Measurements from ENCODE around the gene MRPL40. TPM values are rescaled to one million over a fixed set of nuclear protein-coding genes. Genes with fewer than 3 reads are reported as not detected.

Gene MRPL40
- total RNA-seq, 2 donors from 2014 or later: 16.1 to 24.7 TPM

- Histone ChIP-seq H3K27me3 (no peaks in the 10 kb centered on the region), H3K36me3 (peaks cover 32% of the 10 kb centered on the region), H3K4me3 (no peak overlapping the region), H3K9ac (ENCODE audit: low read depth in 2 of 2, low read length in 2 of 2) (no peak overlapping the region), H3K27ac (no peak overlapping the region), H3K9me3 (no peaks in the 10 kb centered on the region), H3K4me1 (no peaks in the 10 kb centered on the region)
- DNase-seq: no peak
- no peak for TF ChIP-seq CTCF (IDR thresholded peaks at IDR 0.05)
- intact Hi-C loops (cut with DNase I): no loop called here
Measured at GRCh38 chr22:19467912-19468311, 35.6 kb downstream of the MRPL40 start.

GRCh38 chr22:19469421-19469820, 37.1 kb downstream of the MRPL40 start:
- TF ChIP-seq CTCF (IDR thresholded peaks at IDR 0.05): no peak
- H3K4me1 ChIP-seq: no peaks in the 10 kb centered on the region
- no peak overlapping the region for H3K27ac ChIP-seq
- no peak for DNase-seq
- no peak overlapping the region for H3K4me3 ChIP-seq
- H3K36me3 ChIP-seq: peaks cover 32% of the 10 kb centered on the region
- H3K27me3 ChIP-seq: no peaks in the 10 kb centered on the region
- H3K9me3 ChIP-seq: no peaks in the 10 kb centered on the region
- no peak overlapping the region for H3K9ac ChIP-seq (ENCODE audit: low read depth in 2 of 2, low read length in 2 of 2)
- intact Hi-C loops (cut with DNase I): no loop called here

GRCh38 chr22:19470010-19470409, 37.7 kb downstream of the MRPL40 start:
- Histone ChIP-seq H3K9me3 (no peaks in the 10 kb centered on the region), H3K9ac (ENCODE audit: low read depth in 2 of 2, low read length in 2 of 2) (no peak overlapping the region), H3K4me3 (no peak overlapping the region), H3K36me3 (peaks cover 29% of the 10 kb centered on the region), H3K27ac (no peak overlapping the region), H3K4me1 (no peaks in the 10 kb centered on the region), H3K27me3 (no peaks in the 10 kb centered on the region)
- intact Hi-C loops (cut with DNase I): loop anchor here (10.0 kb wide), 1 partner anchor 285 kb away; no protein-coding TSS in a partner anchor
- no peak for TF ChIP-seq CTCF (IDR thresholded peaks at IDR 0.05)
- DNase-seq: no peak

- H3K4me1 ChIP-seq: no peaks in the 10 kb centered on the region
- no peak overlapping the region for H3K27ac ChIP-seq
- no peak for DNase-seq
- no peaks in the 10 kb centered on the region for H3K27me3 ChIP-seq
- no peak overlapping the region for H3K4me3 ChIP-seq
- H3K36me3 ChIP-seq: peaks cover 16% of the 10 kb centered on the region
- no peak overlapping the region for H3K9ac ChIP-seq (ENCODE audit: low read depth in 2 of 2, low read length in 2 of 2)
- H3K9me3 ChIP-seq: no peaks in the 10 kb centered on the region
- intact Hi-C loops (cut with DNase I): loop anchor here (10.0 kb wide), 1 partner anchor 287 kb away; no protein-coding TSS in a partner anchor
- TF ChIP-seq CTCF (IDR thresholded peaks at IDR 0.05): no peak
Measured at GRCh38 chr22:19471572-19471971, 39.2 kb downstream of the MRPL40 start.

GRCh38 chr22:19472233-19472632, 39.9 kb downstream of the MRPL40 start:
- no peaks in the 10 kb centered on the region for H3K27me3 ChIP-seq
- H3K4me1 ChIP-seq: peaks cover 4% of the 10 kb centered on the region
- no peak overlapping the region for H3K27ac ChIP-seq
- DNase-seq: no peak
- no peak overlapping the region for H3K4me3 ChIP-seq
- peaks cover 10% of the 10 kb centered on the region for H3K36me3 ChIP-seq
- intact Hi-C loops (cut with DNase I): loop anchor here (10.0 kb wide), 1 partner anchor 287 kb away; no protein-coding TSS in a partner anchor
- H3K9me3 ChIP-seq: no peaks in the 10 kb centered on the region
- TF ChIP-seq CTCF (IDR thresholded peaks at IDR 0.05): no peak
- no peak overlapping the region for H3K9ac ChIP-seq (ENCODE audit: low read depth in 2 of 2, low read length in 2 of 2)
